Activated T-cell treated with anti-CD3 and anti-CD28 coated beads, Interleukin-2, amount 50 U/mL, for 4 hours (primary cell): ENCODE results near the gene FBXW4. TPM values are rescaled to one million over a fixed set of nuclear protein-coding genes. Genes with fewer than 3 reads are reported as not detected.
A peak's percentile ranks its signal among the peaks of the same experiment; 100 is the strongest.
"Not testable (repeated sequence)": the region's sequence is repeated elsewhere in the genome, so short reads cannot be mapped to it uniquely, and the experiment has no call there.

ENCODE experiments used
- ATAC-seq, 2 donors: fragments of 200-7000 bp; cut with Tn5 transposase; one replicate each; pipeline ENCODE4 v1.10.0; 2021
- DNase-seq: peaks from one replicate; pipeline ENCODE4 v3.0.0-alpha.2; 2020
- H3K27me3 Mint-ChIP-seq: one replicate; pipeline ENCODE4 v1.8.0; 2021; ENCODE audit warnings: low read depth, mixed read lengths
- H3K36me3 Mint-ChIP-seq: one replicate; pipeline ENCODE4 v1.8.0; 2022; ENCODE audit warnings: mixed read lengths; ENCODE audit not compliant: insufficient read depth
- H3K4me1 Mint-ChIP-seq: one replicate; pipeline ENCODE4 v1.8.0; 2021; ENCODE audit warnings: low read depth, mixed read lengths
- H3K4me3 Mint-ChIP-seq: one replicate; pipeline ENCODE4 v1.8.0; 2021; ENCODE audit warnings: mild to moderate bottlenecking, moderate library complexity, mixed read lengths
- H3K9me3 Mint-ChIP-seq: one replicate; pipeline ENCODE4 v1.8.0; 2021; ENCODE audit warnings: mixed read lengths
- total RNA-seq, 3 donors: library from RNA; stranded (reverse); gene quantifications; one replicate each; pipeline ENCODE4 v1.2.1, GENCODE V29; 2021

Gene FBXW4
- total RNA-seq, 3 donors from 2014 or later: 23.8 to 26.8 (median 25.2) TPM

DNA sequence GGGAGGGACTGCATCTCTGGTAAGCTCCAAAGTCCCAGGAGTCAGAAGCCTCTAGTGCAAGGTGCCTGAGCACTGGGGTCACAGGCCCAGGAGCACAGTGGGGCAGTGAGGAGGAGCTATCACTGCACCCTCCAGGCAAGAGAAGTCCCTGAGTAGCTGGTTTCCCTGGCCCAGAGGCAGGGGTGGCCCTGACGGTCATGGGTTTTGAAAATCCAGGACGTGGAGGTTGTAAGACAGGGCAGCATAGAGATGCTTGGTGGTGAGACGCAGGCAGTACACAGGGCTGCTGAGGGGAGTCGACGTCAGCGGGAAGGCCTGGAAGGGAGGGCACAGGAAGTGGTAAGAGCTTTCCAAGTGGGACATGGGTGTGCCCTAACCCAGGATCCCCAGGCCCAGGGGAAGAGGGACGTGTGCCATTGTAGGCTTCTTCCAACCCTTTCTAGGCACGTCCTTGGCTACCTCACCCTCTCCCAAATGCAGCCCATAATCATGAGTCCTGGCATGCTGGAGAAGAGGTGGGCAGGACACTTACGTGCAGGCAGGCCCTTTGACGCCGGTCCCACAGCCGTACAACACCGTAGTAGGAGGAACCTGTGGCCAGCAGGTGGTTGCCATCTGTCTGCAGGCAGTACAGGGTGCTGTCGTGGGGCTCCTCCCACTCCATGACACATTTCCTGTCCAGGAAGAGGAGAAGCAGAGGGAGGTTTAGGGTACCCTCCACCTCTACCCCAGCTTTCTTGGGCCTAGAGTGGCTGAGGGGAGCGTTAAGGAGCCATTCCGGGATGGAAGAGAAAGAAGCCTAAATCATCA lies 83.7 kb downstream of the FBXW4 start:
- no peaks in the 10 kb centered on the region for H3K9me3 Mint-ChIP-seq
- H3K4me1 Mint-ChIP-seq: no peaks in the 10 kb centered on the region
- DNase-seq (no peak), ATAC-seq (peak in 1 of 2 donors; percentile 59)
- H3K36me3 Mint-ChIP-seq: peaks cover 2% of the 10 kb centered on the region
- H3K27me3 Mint-ChIP-seq: no peaks in the 10 kb centered on the region
- no peak overlapping the region for H3K4me3 Mint-ChIP-seq

DNA sequence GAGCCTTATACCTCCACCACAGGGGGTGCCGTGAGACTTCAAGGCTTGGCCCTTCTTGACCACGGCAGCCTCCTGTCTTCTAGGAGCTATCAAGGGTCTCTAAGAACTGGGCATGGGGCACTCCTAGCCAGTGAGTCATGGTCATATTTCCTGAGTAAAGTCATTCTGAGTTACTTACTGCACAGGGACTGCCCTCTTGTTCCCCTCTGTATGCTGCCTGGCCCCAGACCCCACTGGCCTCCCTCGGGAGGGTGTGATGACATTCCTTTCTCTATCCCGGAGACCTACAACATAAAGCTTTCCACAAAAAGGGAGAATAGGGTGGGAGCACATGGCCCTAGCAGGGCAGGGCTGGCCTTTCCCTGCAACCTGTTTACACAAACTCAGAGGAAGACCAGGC lies 85.5 kb downstream of the FBXW4 start:
- ATAC-seq (no peak), DNase-seq (no peak)
- Mint-ChIP-seq H3K9me3 (no peaks in the 10 kb centered on the region), H3K36me3 (no peaks in the 10 kb centered on the region), H3K4me1 (no peaks in the 10 kb centered on the region), H3K27me3 (no peaks in the 10 kb centered on the region), H3K4me3 (no peak overlapping the region)

GRCh38 chr10:101607124-101607523 lies 87.8 kb downstream of the FBXW4 start:
- ATAC-seq (no peak), DNase-seq (no peak)
- Mint-ChIP-seq H3K27me3 (no peaks in the 10 kb centered on the region), H3K4me1 (no peaks in the 10 kb centered on the region), H3K4me3 (no peak overlapping the region), H3K9me3 (no peaks in the 10 kb centered on the region), H3K36me3 (no peaks in the 10 kb centered on the region)

DNA sequence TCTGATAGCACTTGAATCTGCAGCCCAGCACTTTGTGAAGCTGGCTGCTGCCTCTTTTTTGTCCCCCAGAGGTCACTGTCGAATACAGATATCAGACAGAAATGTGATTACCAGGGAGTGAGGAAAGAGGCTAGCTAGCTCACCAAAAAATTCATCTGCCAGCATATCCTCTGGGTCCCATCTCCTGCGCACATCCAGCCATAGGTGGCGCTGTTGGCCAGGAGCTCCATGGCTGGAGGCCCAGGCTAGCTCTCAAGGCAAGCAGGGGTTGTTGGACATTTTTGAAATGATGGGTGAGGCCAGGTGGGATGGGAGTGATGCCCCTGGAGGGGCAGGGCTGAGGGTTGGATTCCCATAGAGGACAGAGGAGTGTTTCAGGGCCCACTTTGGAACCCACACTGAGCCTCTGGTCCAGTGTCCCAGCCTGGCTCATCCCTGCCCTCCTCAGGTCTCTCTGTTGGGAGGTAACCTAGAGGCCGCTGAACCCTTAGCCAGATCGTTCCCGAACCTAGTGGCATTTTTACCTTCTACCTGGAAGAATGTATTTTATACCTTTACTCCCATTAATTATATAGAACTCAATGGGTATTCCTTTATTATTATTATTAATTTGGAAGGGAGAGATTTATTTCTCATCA lies 92.1 kb downstream of the FBXW4 start:
- ATAC-seq (peak; percentile 73 to 91), DNase-seq (peak; percentile 28)
- Mint-ChIP-seq H3K4me3 (no peak overlapping the region), H3K4me1 (no peaks in the 10 kb centered on the region), H3K36me3 (no peaks in the 10 kb centered on the region), H3K27me3 (no peaks in the 10 kb centered on the region), H3K9me3 (no peaks in the 10 kb centered on the region)

DNA sequence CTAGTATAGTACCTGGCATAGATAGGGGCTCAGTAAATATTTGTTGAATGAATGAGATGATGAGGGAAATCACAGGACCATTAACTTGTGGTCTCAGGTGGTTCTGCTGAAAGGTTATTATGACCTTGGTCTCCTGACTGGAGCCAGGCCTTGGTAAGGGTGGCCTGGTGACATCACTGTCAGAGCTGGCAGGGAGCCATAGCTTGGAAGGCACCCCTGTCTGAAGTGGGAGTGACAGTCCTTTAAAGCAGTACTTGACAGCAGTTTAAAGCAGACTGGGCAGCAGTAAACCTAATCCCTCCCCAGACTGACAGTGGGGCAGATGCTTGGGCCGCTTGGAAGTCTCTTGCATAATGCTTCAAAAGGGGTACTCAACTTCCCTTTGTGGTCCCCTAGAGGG lies 93.4 kb downstream of the FBXW4 start:
- no peak for DNase-seq
- Mint-ChIP-seq H3K36me3 (no peaks in the 10 kb centered on the region), H3K4me1 (no peaks in the 10 kb centered on the region), H3K4me3 (no peak overlapping the region), H3K27me3 (no peaks in the 10 kb centered on the region), H3K9me3 (no peaks in the 10 kb centered on the region)
- no peak for ATAC-seq

- Mint-ChIP-seq H3K9me3 (no peaks in the 10 kb centered on the region), H3K36me3 (no peaks in the 10 kb centered on the region), H3K4me3 (no peak overlapping the region), H3K27me3 (no peaks in the 10 kb centered on the region), H3K4me1 (no peaks in the 10 kb centered on the region)
- ATAC-seq (no peak), DNase-seq (no peak)
These were observed 97.7 kb downstream of the FBXW4 start for GRCh38 chr10:101597091-101597900.

DNA sequence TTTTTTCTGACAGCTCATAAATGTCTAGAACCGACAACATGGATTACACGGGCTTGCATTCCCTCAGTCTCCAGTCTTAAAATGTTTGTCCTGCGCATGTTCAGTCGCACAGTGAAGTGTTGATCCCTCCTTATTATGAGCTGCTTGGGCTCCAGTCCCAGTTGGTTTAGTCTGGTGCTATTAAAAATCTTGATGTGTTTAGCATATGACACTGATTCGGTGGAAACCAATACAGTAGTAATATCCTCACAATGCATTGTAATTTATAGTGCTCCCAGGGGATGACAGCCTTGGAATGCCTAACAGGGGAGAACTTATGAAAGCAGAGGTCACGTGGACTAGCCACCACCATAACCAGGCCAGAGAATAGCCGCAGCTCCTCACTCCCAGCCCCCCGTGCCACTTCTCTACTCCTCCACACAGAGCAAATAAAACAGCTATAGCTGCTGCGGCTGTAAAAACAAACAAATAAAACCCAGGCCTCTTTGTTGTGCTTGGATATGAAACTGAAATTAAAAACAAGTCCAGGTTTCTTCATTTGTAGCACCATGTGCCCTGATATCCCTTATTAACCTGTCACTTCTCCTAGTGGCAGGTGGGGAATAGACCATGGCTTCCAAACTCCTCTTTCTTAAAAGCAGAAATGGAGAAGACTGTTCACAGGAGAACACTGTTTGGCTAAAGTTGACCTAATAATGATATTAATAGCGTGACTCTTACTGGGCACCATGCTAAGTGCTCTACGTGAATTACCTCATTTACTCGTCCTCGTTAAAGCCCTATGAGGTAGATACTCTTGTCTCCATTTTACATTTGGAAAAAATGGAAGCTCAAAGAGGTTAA lies 99.2 kb downstream of the FBXW4 start:
- Mint-ChIP-seq H3K36me3 (no peaks in the 10 kb centered on the region), H3K27me3 (no peaks in the 10 kb centered on the region), H3K4me1 (no peaks in the 10 kb centered on the region), H3K4me3 (no peak overlapping the region), H3K9me3 (no peaks in the 10 kb centered on the region)
- no peak for ATAC-seq
- no peak for DNase-seq

DNA sequence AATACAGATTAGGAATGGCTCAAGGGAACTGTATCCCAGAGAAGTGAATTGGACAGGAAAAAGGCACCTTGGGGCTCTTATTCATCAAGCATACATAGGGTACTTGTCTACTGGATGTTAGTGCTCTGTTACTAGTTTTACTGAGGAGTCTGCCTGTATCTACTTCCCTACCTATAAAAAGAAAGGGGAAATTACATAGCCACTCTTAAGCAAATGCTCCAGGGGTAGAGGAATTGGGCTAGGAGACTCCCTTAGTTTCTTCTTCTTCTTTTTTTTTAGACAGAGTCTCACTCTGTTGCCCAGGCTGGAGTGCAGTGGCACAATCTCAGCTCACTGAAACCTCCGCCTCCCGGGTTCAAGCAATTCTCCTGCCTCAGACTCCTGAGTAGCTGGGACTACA lies 101.6 kb downstream of the FBXW4 start:
- not testable (repeated sequence) for DNase-seq, H3K4me3 Mint-ChIP-seq, H3K9me3 Mint-ChIP-seq, H3K4me1 Mint-ChIP-seq, H3K27me3 Mint-ChIP-seq, H3K36me3 Mint-ChIP-seq, ATAC-seq

GRCh38 chr10:101588879-101589278 lies 106.1 kb downstream of the FBXW4 start:
- peak overlapping the region; percentile 94 for H3K4me3 Mint-ChIP-seq
- H3K36me3 Mint-ChIP-seq: peaks cover 5% of the 10 kb centered on the region
- H3K27me3 Mint-ChIP-seq: no peaks in the 10 kb centered on the region
- H3K9me3 Mint-ChIP-seq: no peaks in the 10 kb centered on the region
- no peak for DNase-seq
- H3K4me1 Mint-ChIP-seq: peaks cover 18% of the 10 kb centered on the region
- no peak for ATAC-seq

DNA sequence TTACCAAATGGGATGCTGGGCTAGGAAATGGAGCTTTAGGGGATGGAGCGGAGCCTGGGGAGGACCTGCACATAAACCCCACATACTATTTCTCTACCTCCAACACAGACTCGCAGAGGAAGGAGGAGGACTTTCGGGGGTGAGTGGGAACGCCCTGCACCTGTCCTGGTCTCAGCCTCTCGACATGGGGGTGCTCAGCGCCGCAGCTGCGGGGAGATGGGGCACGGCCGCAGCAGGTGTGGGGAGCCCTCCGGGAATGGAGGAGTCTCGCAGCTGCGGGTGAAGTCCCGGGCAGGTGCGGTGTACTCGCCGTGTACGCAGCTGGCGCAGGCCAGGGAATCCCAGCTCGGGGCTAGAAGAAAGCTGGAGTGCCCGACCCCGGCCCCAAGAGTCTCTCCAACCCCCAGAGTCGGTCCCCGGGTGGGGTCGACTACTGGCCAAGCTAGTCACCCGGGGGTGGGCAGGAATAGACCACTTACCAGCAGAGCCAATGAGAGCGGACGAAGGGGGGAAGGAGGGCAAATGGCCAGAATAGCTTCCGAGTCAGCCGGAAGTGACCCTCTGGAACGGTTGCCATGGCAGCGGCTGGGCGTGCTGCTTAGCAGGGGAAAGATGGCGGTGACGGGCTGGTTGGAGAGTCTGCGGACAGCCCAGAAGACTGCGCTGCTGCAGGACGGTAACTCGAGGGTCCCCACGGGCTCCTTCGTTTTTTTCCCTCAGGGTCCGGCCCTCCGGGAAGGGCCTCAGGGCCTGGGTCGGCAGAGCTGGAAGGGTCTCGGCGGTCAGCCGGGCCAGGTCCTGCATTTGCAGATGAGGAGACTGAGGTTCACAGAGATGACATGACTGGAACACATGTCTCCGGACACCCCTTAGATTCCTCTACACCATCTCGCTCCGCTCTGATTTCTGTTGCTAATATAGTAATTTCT lies 107.0 kb downstream of the FBXW4 start, which contains the start of the genes DPCD and POLL:
DPCD (plus strand) TSS at position 597 of the 929 bp plus-strand sequence; CDS start at position 613, 16 bp downstream.
POLL (minus strand) TSS at position 533 of the 929 bp plus-strand sequence. CDS start 897 bp downstream, outside the sequence.
- Mint-ChIP-seq H3K36me3 (peaks cover 10% of the 10 kb centered on the region), H3K4me3 (peak within 1 kb of the TSS; percentile 94), H3K27me3 (no peaks in the 10 kb centered on the region), H3K9me3 (no peaks in the 10 kb centered on the region), H3K4me1 (peaks cover 18% of the 10 kb centered on the region)
- DNase-seq (peak; percentile 87), ATAC-seq (peak; percentile 99)

DNA sequence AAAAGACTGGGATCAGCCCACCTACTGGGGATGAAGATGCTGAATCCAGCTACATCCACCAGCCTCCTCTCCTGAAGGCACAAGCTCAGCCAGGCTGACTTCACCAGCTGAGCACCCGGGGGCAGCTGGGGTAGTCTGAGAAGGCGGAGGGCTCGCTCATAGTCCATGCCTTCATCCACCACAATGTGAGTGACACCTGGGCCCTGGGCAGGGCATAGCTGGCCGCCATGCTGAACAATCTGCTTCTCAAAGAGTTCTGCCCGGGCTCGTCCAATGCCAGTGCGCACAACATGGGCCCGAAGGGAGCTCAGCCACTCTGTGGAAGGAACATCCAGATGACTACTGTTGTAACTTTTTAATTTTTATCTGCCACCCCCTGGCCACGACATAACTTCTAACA lies 109.1 kb downstream of the FBXW4 start:
- Mint-ChIP-seq H3K9me3 (no peaks in the 10 kb centered on the region), H3K36me3 (peaks cover 12% of the 10 kb centered on the region), H3K27me3 (no peaks in the 10 kb centered on the region), H3K4me3 (no peak overlapping the region), H3K4me1 (peaks cover 18% of the 10 kb centered on the region)
- no peak for ATAC-seq
- no peak for DNase-seq

GRCh38 chr10:101580486-101581399 lies 114.2 kb downstream of the FBXW4 start:
- DNase-seq (no peak), ATAC-seq (no peak)
- Mint-ChIP-seq H3K36me3 (peaks cover 20% of the 10 kb centered on the region), H3K27me3 (no peaks in the 10 kb centered on the region), H3K9me3 (no peaks in the 10 kb centered on the region), H3K4me3 (no peak overlapping the region), H3K4me1 (no peaks in the 10 kb centered on the region)
